ENCODE measurements around the gene DHX35.

The DHX35 gene

DNA sequence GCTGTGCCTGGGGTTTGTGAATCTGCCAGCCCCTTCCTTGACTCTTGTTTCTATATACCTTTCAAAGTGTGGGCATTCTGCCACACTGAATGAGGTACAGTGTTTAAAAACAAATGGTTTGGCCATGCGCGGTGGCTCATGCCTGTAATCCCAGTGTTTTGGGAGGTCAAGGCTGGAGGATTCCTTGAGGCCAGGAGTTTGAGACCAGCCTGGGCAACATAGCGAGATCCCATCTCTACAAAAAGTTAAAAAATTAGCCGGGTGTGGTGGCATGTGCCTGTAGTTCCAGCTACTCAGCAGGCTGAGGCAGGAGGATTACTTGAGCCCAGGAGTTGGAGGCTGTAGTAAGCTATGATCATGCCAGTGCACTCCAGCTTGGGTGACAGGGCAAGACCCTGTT, 30.2 kb upstream of the DHX35 start:
- DNase-seq (ENCODE audit: low spot score): no peak
- TF ChIP-seq, protein P1, sequence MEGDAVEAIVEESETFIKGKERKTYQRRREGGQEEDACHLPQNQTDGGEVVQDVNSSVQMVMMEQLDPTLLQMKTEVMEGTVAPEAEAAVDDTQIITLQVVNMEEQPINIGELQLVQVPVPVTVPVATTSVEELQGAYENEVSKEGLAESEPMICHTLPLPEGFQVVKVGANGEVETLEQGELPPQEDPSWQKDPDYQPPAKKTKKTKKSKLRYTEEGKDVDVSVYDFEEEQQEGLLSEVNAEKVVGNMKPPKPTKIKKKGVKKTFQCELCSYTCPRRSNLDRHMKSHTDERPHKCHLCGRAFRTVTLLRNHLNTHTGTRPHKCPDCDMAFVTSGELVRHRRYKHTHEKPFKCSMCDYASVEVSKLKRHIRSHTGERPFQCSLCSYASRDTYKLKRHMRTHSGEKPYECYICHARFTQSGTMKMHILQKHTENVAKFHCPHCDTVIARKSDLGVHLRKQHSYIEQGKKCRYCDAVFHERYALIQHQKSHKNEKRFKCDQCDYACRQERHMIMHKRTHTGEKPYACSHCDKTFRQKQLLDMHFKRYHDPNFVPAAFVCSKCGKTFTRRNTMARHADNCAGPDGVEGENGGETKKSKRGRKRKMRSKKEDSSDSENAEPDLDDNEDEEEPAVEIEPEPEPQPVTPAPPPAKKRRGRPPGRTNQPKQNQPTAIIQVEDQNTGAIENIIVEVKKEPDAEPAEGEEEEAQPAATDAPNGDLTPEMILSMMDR (IDR thresholded peaks at IDR 0.05; ENCODE audit: borderline replicate concordance, control extremely low read depth, extremely low read depth, insufficient read depth, missing control alignments): no peak
- in situ Hi-C loops (cut with MboI; ENCODE audit: low sequenced_read_pairs, unreplicated experiment): no loop called here

DNA sequence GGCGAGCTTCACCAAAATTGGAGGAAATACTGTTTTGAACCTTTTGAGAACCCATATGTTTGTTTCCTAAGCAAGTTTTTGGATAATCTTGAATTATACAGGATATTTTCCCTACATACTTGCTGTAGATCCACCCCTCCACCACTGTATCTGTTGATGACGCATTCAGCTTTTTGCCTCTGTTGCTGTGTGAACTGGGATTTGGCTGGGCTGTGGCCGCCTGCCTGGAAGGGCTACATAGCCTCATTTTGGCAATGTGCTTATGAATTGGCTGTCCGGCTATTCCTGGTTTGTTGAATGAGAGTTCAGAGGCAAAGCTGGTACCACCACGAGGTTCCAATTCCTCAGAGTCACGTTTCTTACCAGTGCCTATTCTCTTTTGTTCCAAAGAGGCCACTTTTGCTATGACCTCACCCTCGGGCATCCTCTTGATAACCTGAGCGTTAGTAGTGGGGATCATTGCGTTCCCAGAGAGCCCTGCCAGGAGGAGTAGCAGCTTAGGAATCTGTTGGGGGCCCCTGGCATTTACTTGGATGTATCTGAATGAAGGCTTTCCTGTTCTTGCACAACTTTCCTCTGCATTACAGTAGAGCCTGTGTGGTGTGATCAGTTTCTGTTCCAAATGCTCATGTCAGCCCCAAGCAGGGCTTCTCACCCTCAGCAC, 29.6 kb upstream of the DHX35 start:
- no peak for DNase-seq (ENCODE audit: low spot score)
- TF ChIP-seq, protein P1 (IDR thresholded peaks at IDR 0.05; ENCODE audit: borderline replicate concordance, control extremely low read depth, extremely low read depth, insufficient read depth, missing control alignments): no peak
- in situ Hi-C loops (cut with MboI; ENCODE audit: low sequenced_read_pairs, unreplicated experiment): no loop called here

DNA sequence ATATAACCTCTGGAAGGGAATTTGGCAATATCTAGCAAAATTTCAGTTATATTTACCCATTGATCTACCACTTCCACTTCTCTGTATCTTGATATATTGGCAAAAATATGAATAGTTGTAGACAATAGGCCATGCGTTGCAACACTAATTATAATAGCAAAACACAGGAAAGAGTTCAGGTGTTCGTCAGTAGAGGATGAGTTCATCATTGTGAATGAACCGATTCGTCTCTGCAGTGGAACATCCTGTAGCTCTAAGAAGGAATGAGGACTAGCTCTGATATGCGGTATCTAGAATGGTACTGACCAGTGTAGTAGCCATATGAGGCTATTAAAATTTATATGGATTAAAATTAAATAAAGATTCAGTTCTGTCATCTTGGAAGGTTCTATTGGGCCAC, 27.6 kb upstream of the DHX35 start:
- no peak for DNase-seq (ENCODE audit: low spot score)
- in situ Hi-C loops (cut with MboI; ENCODE audit: low sequenced_read_pairs, unreplicated experiment): no loop called here
- TF ChIP-seq, protein P1 (IDR thresholded peaks at IDR 0.05; ENCODE audit: borderline replicate concordance, control extremely low read depth, extremely low read depth, insufficient read depth, missing control alignments): no peak

DNA sequence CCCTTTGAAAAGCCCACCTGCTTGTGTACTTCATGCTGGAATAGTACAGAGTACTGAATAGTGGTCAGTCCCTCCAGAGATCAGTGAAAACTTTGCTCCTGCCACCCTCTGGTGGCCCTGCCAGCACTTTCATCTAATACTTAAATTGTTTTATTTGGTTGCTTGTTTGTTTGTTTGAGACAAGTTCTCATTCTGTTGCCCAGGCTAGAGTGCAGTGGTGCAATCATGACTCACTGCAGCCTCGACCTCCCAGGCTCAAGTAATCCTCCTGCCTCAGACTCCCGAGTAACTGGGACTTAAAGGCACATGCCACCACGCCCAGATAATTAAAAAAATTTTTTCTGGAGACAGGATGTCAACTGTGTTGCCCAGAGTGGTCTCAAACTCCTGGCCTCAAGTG, 26.9 kb upstream of the DHX35 start:
- in situ Hi-C loops (cut with MboI; ENCODE audit: low sequenced_read_pairs, unreplicated experiment): no loop called here
- TF ChIP-seq, protein P1 (IDR thresholded peaks at IDR 0.05; ENCODE audit: borderline replicate concordance, control extremely low read depth, extremely low read depth, insufficient read depth, missing control alignments): no peak
- no peak for DNase-seq (ENCODE audit: low spot score)

DNA sequence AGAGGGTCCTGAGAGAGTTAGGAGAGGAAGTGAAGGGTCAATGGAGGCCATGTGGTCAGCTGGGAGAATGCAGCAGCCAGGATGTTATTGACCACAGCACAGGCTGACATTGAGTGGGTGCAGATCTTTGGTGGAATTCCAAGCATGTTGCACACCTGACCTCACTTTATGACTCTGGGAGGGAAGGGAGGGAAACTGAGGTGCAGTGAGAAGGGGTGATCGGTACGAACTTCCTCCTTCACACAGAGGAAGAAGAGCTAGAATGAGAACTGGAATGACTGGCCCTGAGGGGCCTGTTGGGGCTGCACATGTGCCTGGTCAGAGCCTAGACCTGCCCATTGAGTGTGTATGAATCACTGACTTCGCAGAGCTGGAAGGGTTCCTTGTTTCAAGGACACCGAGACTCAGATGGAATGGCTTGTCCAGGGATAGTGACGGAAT, 26.2 kb upstream of the DHX35 start:
- DNase-seq (ENCODE audit: low spot score): no peak
- TF ChIP-seq, protein P1 (IDR thresholded peaks at IDR 0.05; ENCODE audit: borderline replicate concordance, control extremely low read depth, extremely low read depth, insufficient read depth, missing control alignments): no peak

DNA sequence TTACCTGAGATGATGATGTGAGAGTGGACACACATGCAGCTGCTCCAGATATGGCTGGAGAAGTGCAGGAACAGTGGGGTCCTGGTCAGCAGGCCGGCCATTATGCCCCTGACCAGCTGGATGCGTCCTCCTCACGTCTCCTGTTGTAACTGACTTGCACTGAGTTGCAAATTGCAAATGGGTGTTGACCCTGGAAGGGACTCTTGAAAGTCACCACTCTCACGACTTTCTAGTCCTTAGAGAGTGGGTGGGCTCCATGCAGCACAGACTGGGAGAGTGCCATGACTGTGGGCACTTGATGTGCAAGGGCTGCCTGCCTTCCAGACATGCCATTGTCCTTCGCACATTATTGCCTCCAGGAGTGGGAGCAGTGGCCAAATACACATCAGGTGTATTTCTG, 25.1 kb upstream of the DHX35 start:
- no peak for DNase-seq (ENCODE audit: low spot score)
- in situ Hi-C loops (cut with MboI; ENCODE audit: low sequenced_read_pairs, unreplicated experiment): no loop called here

More for the DNA sequence above, 26.2 kb upstream of the DHX35 start:
- in situ Hi-C loops (cut with MboI; ENCODE audit: low sequenced_read_pairs, unreplicated experiment): no loop called here

More for the DNA sequence above, 25.1 kb upstream of the DHX35 start:
- TF ChIP-seq, protein P1 (IDR thresholded peaks at IDR 0.05; ENCODE audit: borderline replicate concordance, control extremely low read depth, extremely low read depth, insufficient read depth, missing control alignments): no peak

All from GM13976 (cell line).